ENCODE measurements around the gene EIPR1.

DNA sequence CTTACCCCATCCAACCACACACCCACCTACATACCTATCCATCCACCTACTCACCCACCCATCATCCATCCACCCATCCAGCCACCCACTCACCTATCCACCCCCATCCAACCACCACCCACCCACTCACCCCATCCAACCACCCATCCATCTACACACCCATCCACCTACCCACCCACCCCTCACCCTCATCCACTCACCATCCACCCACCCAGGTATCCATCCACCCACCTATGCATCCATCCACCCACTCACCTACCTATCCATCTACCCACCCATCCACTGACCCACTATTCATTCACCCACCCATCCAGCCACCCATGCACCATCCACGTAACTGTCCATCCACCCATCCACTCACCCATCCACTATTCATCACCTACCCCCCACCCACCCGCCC is 194.8 kb downstream of the EIPR1 start:
- TF ChIP-seq CHD2 (IDR thresholded peaks at IDR 0.05; ENCODE audit: borderline replicate concordance, low read depth, low read length) (no peak), YY1 (IDR thresholded peaks at IDR 0.05; ENCODE audit: low read depth, low read length) (no peak), EP300 (IDR thresholded peaks at IDR 0.05; ENCODE audit: borderline replicate concordance in 1 of 2, control insufficient read depth in 1 of 2, low read depth in 2 of 2, low read length in 2 of 2) (no peak), FOS (IDR thresholded peaks at IDR 0.05; ENCODE audit: borderline replicate concordance, extremely low read depth, insufficient read length) (no peak), POLR2AphosphoS2 (IDR thresholded peaks at IDR 0.05; ENCODE audit: low read depth, low read length) (no peak), EZH2 (IDR thresholded peaks at IDR 0.05; ENCODE audit: borderline replicate concordance, control insufficient read depth, low read depth, low read length) (no peak), EGR1 (IDR thresholded peaks at IDR 0.05; ENCODE audit: borderline replicate concordance in 1 of 2, low read depth in 2 of 2, low read length in 2 of 2) (no peak), ASH2L (IDR thresholded peaks at IDR 0.05; ENCODE audit: borderline replicate concordance, low read depth) (no peak)
- TF ChIP-seq, protein P1, sequence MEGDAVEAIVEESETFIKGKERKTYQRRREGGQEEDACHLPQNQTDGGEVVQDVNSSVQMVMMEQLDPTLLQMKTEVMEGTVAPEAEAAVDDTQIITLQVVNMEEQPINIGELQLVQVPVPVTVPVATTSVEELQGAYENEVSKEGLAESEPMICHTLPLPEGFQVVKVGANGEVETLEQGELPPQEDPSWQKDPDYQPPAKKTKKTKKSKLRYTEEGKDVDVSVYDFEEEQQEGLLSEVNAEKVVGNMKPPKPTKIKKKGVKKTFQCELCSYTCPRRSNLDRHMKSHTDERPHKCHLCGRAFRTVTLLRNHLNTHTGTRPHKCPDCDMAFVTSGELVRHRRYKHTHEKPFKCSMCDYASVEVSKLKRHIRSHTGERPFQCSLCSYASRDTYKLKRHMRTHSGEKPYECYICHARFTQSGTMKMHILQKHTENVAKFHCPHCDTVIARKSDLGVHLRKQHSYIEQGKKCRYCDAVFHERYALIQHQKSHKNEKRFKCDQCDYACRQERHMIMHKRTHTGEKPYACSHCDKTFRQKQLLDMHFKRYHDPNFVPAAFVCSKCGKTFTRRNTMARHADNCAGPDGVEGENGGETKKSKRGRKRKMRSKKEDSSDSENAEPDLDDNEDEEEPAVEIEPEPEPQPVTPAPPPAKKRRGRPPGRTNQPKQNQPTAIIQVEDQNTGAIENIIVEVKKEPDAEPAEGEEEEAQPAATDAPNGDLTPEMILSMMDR (IDR thresholded peaks at IDR 0.05 in 2 of 3, conservative IDR thresholded peaks at IDR 0.05 in 1 of 3; ENCODE audit: control insufficient read depth in 2 of 3, extremely low read depth in 1 of 3, insufficient read depth in 1 of 3, low read depth in 3 of 3, low read length in 3 of 3), result no peak
- TF ChIP-seq, protein P2, sequence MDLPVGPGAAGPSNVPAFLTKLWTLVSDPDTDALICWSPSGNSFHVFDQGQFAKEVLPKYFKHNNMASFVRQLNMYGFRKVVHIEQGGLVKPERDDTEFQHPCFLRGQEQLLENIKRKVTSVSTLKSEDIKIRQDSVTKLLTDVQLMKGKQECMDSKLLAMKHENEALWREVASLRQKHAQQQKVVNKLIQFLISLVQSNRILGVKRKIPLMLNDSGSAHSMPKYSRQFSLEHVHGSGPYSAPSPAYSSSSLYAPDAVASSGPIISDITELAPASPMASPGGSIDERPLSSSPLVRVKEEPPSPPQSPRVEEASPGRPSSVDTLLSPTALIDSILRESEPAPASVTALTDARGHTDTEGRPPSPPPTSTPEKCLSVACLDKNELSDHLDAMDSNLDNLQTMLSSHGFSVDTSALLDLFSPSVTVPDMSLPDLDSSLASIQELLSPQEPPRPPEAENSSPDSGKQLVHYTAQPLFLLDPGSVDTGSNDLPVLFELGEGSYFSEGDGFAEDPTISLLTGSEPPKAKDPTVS (IDR thresholded peaks at IDR 0.05; ENCODE audit: low read depth, low read length), result no peak
- TF ChIP-seq, protein P3, sequence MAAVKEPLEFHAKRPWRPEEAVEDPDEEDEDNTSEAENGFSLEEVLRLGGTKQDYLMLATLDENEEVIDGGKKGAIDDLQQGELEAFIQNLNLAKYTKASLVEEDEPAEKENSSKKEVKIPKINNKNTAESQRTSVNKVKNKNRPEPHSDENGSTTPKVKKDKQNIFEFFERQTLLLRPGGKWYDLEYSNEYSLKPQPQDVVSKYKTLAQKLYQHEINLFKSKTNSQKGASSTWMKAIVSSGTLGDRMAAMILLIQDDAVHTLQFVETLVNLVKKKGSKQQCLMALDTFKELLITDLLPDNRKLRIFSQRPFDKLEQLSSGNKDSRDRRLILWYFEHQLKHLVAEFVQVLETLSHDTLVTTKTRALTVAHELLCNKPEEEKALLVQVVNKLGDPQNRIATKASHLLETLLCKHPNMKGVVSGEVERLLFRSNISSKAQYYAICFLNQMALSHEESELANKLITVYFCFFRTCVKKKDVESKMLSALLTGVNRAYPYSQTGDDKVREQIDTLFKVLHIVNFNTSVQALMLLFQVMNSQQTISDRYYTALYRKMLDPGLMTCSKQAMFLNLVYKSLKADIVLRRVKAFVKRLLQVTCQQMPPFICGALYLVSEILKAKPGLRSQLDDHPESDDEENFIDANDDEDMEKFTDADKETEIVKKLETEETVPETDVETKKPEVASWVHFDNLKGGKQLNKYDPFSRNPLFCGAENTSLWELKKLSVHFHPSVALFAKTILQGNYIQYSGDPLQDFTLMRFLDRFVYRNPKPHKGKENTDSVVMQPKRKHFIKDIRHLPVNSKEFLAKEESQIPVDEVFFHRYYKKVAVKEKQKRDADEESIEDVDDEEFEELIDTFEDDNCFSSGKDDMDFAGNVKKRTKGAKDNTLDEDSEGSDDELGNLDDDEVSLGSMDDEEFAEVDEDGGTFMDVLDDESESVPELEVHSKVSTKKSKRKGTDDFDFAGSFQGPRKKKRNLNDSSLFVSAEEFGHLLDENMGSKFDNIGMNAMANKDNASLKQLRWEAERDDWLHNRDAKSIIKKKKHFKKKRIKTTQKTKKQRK (IDR thresholded peaks at IDR 0.05; ENCODE audit: low read depth, low read length), result no peak
